Measurements from ENCODE around the gene FGGY.

FGGY gene

GRCh38 chr1:59667020-59667419 lies 370.1 kb downstream of the FGGY start:
- DNase-seq (ENCODE audit: low read depth, low spot score), result no peak
- TF ChIP-seq CTCF (IDR thresholded peaks at IDR 0.05; ENCODE audit: insufficient read depth, low read length, missing control alignments), result no peak
- H3K4me3 ChIP-seq (ENCODE audit: low read depth, low read length), result no peak overlapping the region
- POLR2A ChIA-PET, result no interaction called here
- CTCF ChIA-PET, result no interaction called here

- POLR2A ChIA-PET, result no interaction called here
- CTCF ChIA-PET, result no interaction called here
Measured at GRCh38 chr1:59669752-59670312, 372.9 kb downstream of the FGGY start.

GRCh38 chr1:59670662-59671061 lies 373.8 kb downstream of the FGGY start:
- ChIA-PET CTCF (no interaction called here), POLR2A (no interaction called here)
- no peak for DNase-seq (ENCODE audit: low read depth, low spot score)
- TF ChIP-seq CTCF (IDR thresholded peaks at IDR 0.05; ENCODE audit: insufficient read depth, low read length, missing control alignments), result no peak
- no peak overlapping the region for H3K4me3 ChIP-seq (ENCODE audit: low read depth, low read length)

More at GRCh38 chr1:59669752-59670312, 372.9 kb downstream of the FGGY start:
- no peak overlapping the region for H3K4me3 ChIP-seq (ENCODE audit: low read depth, low read length)
- no peak for TF ChIP-seq CTCF (IDR thresholded peaks at IDR 0.05; ENCODE audit: insufficient read depth, low read length, missing control alignments)
- no peak for DNase-seq (ENCODE audit: low read depth, low spot score)

- ChIA-PET POLR2A (no interaction called here), CTCF (interaction anchor here (0.8 kb wide), 1 partner anchor 11 kb away, joined by 3 read pairs; no protein-coding TSS in a partner anchor)
- DNase-seq (ENCODE audit: low read depth, low spot score), result no peak
- no peak for TF ChIP-seq CTCF (IDR thresholded peaks at IDR 0.05; ENCODE audit: insufficient read depth, low read length, missing control alignments)
- no peak overlapping the region for H3K4me3 ChIP-seq (ENCODE audit: low read depth, low read length)
Measured at GRCh38 chr1:59671066-59671952, 374.4 kb downstream of the FGGY start.

- ChIA-PET CTCF (interaction anchor here (0.8 kb wide), 1 partner anchor 10 kb away, joined by 3 read pairs; no protein-coding TSS in a partner anchor), POLR2A (no interaction called here)
- no peak overlapping the region for H3K4me3 ChIP-seq (ENCODE audit: low read depth, low read length)
- DNase-seq (ENCODE audit: low read depth, low spot score), result no peak
- no peak for TF ChIP-seq CTCF (IDR thresholded peaks at IDR 0.05; ENCODE audit: insufficient read depth, low read length, missing control alignments)
Measured at GRCh38 chr1:59671953-59672305, 375.0 kb downstream of the FGGY start.

GRCh38 chr1:59672851-59673572 lies 376.1 kb downstream of the FGGY start:
- DNase-seq (ENCODE audit: low read depth, low spot score), result no peak
- POLR2A ChIA-PET, result no interaction called here

More at GRCh38 chr1:59672851-59673572, 376.1 kb downstream of the FGGY start:
- no peak for TF ChIP-seq CTCF (IDR thresholded peaks at IDR 0.05; ENCODE audit: insufficient read depth, low read length, missing control alignments)
- CTCF ChIA-PET, result no interaction called here
- H3K4me3 ChIP-seq (ENCODE audit: low read depth, low read length), result no peak overlapping the region

Data from AG04449 (cell line).